ENCODE measurements around the gene HDAC4.

HDAC4 gene

GRCh38 chr2:239162976-239163687 is 237.7 kb downstream of the HDAC4 start:
- DNase-seq (ENCODE audit: low read depth) = no peak
- TF ChIP-seq CTCF (conservative IDR thresholded peaks at IDR 0.05; ENCODE audit: low read depth, low read length) = no peak
- no peak overlapping the region for H3K4me3 ChIP-seq (ENCODE audit: low read depth, low read length)

GRCh38 chr2:239162141-239162821 is 238.5 kb downstream of the HDAC4 start:
- no peak for DNase-seq (ENCODE audit: low read depth)
- H3K4me3 ChIP-seq (ENCODE audit: low read depth, low read length) = no peak overlapping the region
- TF ChIP-seq CTCF (conservative IDR thresholded peaks at IDR 0.05; ENCODE audit: low read depth, low read length) = no peak

- no peak overlapping the region for H3K4me3 ChIP-seq (ENCODE audit: low read depth, low read length)
- DNase-seq (ENCODE audit: low read depth) = no peak
- TF ChIP-seq CTCF (conservative IDR thresholded peaks at IDR 0.05; ENCODE audit: low read depth, low read length) = no peak
These were observed 239.1 kb downstream of the HDAC4 start for GRCh38 chr2:239161711-239162140.

GRCh38 chr2:239160226-239161143 is 240.3 kb downstream of the HDAC4 start:
- no peak for DNase-seq (ENCODE audit: low read depth)
- no peak overlapping the region for H3K4me3 ChIP-seq (ENCODE audit: low read depth, low read length)
- TF ChIP-seq CTCF (conservative IDR thresholded peaks at IDR 0.05; ENCODE audit: low read depth, low read length) = no peak

- H3K4me3 ChIP-seq (ENCODE audit: low read depth, low read length) = no peak overlapping the region
- no peak for TF ChIP-seq CTCF (conservative IDR thresholded peaks at IDR 0.05; ENCODE audit: low read depth, low read length)
- DNase-seq (ENCODE audit: low read depth) = no peak
These were observed 241.3 kb downstream of the HDAC4 start for GRCh38 chr2:239159476-239159911.

- TF ChIP-seq CTCF (conservative IDR thresholded peaks at IDR 0.05; ENCODE audit: low read depth, low read length) = no peak
- DNase-seq (ENCODE audit: low read depth) = no peak
- no peak overlapping the region for H3K4me3 ChIP-seq (ENCODE audit: low read depth, low read length)
These were observed 242.0 kb downstream of the HDAC4 start for GRCh38 chr2:239158641-239159475.

Data from choroid plexus epithelial cell (primary cell).